ENCODE data around the gene IL15RA. TPM values are rescaled to one million over a fixed set of nuclear protein-coding genes. Genes with fewer than 3 reads are reported as not detected.

IL15RA gene
- total and polyA plus RNA-seq, 4 donors = 6.6 to 10.7 (median 9.4) TPM

DNA sequence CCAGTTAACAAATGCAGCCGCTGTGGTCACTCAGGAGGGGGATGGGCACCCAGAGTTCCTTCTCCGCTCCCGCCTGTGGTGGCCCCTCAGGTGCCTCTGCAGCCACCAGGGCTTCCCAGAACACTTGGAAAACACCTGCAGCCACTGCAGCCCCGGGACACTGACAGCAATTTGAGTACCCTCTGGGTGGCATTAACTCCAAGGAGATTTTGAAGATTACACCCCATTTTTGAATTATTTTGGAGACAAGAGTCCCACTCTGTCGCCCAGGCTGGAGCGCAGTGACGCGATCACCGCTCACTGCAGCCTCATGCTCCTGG lies 32.2 kb downstream of the IL15RA start:
- Histone ChIP-seq H3K27me3 (ENCODE audit: control insufficient read depth in 4 of 4, insufficient read depth in 4 of 4, low read length in 3 of 4) (no peaks in the 10 kb centered on the region), H3K9me3 (ENCODE audit: control insufficient read depth in 4 of 4, low read length in 3 of 4) (no peaks in the 10 kb centered on the region), H3K4me1 (ENCODE audit: control insufficient read depth in 4 of 4, insufficient read depth in 4 of 4, low read length in 3 of 4) (peaks cover 0 to 14% (median 8%) of the 10 kb centered on the region in 4 donors), H3K36me3 (ENCODE audit: control insufficient read depth in 4 of 4, insufficient read depth in 3 of 4, low read depth in 1 of 4, low read length in 3 of 4) (no peaks in the 10 kb centered on the region), H3K4me3 (ENCODE audit: low read depth in 1 of 3, low read length in 3 of 3) (peak overlapping the region in 1 of 3 donors; percentile 12), H3K27ac (ENCODE audit: low read depth in 1 of 2, low read length in 2 of 2) (peak overlapping the region; percentile 80 to 83), H3K9ac (ENCODE audit: low read depth in 1 of 2, low read length in 2 of 2) (peak overlapping the region; percentile 21 to 39)
- TF ChIP-seq RAD21 (IDR thresholded peaks at IDR 0.05) = no peak
- 72% methylated on average over 9 of the region's 9 CpGs for WGBS
- DNase-seq (ENCODE audit: low spot score) = no peak

GRCh38 chr10:5944389-5945189 lies 32.8 kb downstream of the IL15RA start:
- 62% methylated on average over 7 of the region's 7 CpGs for WGBS
- DNase-seq (ENCODE audit: low spot score) = no peak
- TF ChIP-seq NR2F2 (IDR thresholded peaks at IDR 0.05) = peak; percentile 24
- TF ChIP-seq FOXA1 (IDR thresholded peaks at IDR 0.05) = no peak
- peak; percentile 70 to 71 for TF ChIP-seq JUND (IDR thresholded peaks at IDR 0.05)
- peak; percentile 25 for TF ChIP-seq YY1 (IDR thresholded peaks at IDR 0.05)
- TF ChIP-seq RAD21 (IDR thresholded peaks at IDR 0.05) = no peak
- peak; percentile 18 for TF ChIP-seq SP1 (IDR thresholded peaks at IDR 0.05)
- no peaks in the 10 kb centered on the region for H3K36me3 ChIP-seq (ENCODE audit: control insufficient read depth in 4 of 4, insufficient read depth in 3 of 4, low read depth in 1 of 4, low read length in 3 of 4)
- peak overlapping the region in 1 of 2 donors; percentile 58 for H3K9ac ChIP-seq (ENCODE audit: low read depth in 1 of 2, low read length in 2 of 2)
- H3K27me3 ChIP-seq (ENCODE audit: control insufficient read depth in 4 of 4, insufficient read depth in 4 of 4, low read length in 3 of 4) = no peaks in the 10 kb centered on the region
- peak overlapping the region; percentile 80 to 83 for H3K27ac ChIP-seq (ENCODE audit: low read depth in 1 of 2, low read length in 2 of 2)
- peak overlapping the region in 1 of 3 donors; percentile 12 for H3K4me3 ChIP-seq (ENCODE audit: low read depth in 1 of 3, low read length in 3 of 3)
- H3K4me1 ChIP-seq (ENCODE audit: control insufficient read depth in 4 of 4, insufficient read depth in 4 of 4, low read length in 3 of 4) = peaks cover 0 to 9% (median 4%) of the 10 kb centered on the region in 4 donors
- no peaks in the 10 kb centered on the region for H3K9me3 ChIP-seq (ENCODE audit: control insufficient read depth in 4 of 4, low read length in 3 of 4)

- Histone ChIP-seq H3K27ac (ENCODE audit: low read depth in 1 of 2, low read length in 2 of 2) (peak overlapping the region; percentile 57 to 65), H3K4me3 (ENCODE audit: low read depth in 1 of 3, low read length in 3 of 3) (no peak overlapping the region), H3K27me3 (ENCODE audit: control insufficient read depth in 4 of 4, insufficient read depth in 4 of 4, low read length in 3 of 4) (no peaks in the 10 kb centered on the region), H3K36me3 (ENCODE audit: control insufficient read depth in 4 of 4, insufficient read depth in 3 of 4, low read depth in 1 of 4, low read length in 3 of 4) (no peaks in the 10 kb centered on the region), H3K9ac (ENCODE audit: low read depth in 1 of 2, low read length in 2 of 2) (no peak overlapping the region), H3K9me3 (ENCODE audit: control insufficient read depth in 4 of 4, low read length in 3 of 4) (no peaks in the 10 kb centered on the region), H3K4me1 (ENCODE audit: control insufficient read depth in 4 of 4, insufficient read depth in 4 of 4, low read length in 3 of 4) (peaks cover 0 to 4% (median 0%) of the 10 kb centered on the region in 4 donors)
- 68% methylated on average over 15 of the region's 15 CpGs for WGBS
- DNase-seq (ENCODE audit: low spot score) = no peak
- TF ChIP-seq RXRA (IDR thresholded peaks at IDR 0.05) (no peak), NR2F2 (IDR thresholded peaks at IDR 0.05) (no peak), MAX (IDR thresholded peaks at IDR 0.05) (no peak), FOXA2 (IDR thresholded peaks at IDR 0.05) (no peak), EGR1 (IDR thresholded peaks at IDR 0.05; ENCODE audit: low read depth in 2 of 2) (no peak), HNF4A (conservative IDR thresholded peaks at IDR 0.05) (no peak), HNF4G (IDR thresholded peaks at IDR 0.05) (no peak), ATF3 (IDR thresholded peaks at IDR 0.05) (no peak), FOXA1 (IDR thresholded peaks at IDR 0.05) (no peak), GABPA (IDR thresholded peaks at IDR 0.05 in 1 of 2, conservative IDR thresholded peaks at IDR 0.05 in 1 of 2) (no peak), SP1 (IDR thresholded peaks at IDR 0.05) (no peak), JUND (IDR thresholded peaks at IDR 0.05) (no peak), RAD21 (IDR thresholded peaks at IDR 0.05) (no peak)
- TF ChIP-seq, protein P1, sequence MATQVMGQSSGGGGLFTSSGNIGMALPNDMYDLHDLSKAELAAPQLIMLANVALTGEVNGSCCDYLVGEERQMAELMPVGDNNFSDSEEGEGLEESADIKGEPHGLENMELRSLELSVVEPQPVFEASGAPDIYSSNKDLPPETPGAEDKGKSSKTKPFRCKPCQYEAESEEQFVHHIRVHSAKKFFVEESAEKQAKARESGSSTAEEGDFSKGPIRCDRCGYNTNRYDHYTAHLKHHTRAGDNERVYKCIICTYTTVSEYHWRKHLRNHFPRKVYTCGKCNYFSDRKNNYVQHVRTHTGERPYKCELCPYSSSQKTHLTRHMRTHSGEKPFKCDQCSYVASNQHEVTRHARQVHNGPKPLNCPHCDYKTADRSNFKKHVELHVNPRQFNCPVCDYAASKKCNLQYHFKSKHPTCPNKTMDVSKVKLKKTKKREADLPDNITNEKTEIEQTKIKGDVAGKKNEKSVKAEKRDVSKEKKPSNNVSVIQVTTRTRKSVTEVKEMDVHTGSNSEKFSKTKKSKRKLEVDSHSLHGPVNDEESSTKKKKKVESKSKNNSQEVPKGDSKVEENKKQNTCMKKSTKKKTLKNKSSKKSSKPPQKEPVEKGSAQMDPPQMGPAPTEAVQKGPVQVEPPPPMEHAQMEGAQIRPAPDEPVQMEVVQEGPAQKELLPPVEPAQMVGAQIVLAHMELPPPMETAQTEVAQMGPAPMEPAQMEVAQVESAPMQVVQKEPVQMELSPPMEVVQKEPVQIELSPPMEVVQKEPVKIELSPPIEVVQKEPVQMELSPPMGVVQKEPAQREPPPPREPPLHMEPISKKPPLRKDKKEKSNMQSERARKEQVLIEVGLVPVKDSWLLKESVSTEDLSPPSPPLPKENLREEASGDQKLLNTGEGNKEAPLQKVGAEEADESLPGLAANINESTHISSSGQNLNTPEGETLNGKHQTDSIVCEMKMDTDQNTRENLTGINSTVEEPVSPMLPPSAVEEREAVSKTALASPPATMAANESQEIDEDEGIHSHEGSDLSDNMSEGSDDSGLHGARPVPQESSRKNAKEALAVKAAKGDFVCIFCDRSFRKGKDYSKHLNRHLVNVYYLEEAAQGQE (IDR thresholded peaks at IDR 0.05) = no peak
- TF ChIP-seq, protein P2, sequence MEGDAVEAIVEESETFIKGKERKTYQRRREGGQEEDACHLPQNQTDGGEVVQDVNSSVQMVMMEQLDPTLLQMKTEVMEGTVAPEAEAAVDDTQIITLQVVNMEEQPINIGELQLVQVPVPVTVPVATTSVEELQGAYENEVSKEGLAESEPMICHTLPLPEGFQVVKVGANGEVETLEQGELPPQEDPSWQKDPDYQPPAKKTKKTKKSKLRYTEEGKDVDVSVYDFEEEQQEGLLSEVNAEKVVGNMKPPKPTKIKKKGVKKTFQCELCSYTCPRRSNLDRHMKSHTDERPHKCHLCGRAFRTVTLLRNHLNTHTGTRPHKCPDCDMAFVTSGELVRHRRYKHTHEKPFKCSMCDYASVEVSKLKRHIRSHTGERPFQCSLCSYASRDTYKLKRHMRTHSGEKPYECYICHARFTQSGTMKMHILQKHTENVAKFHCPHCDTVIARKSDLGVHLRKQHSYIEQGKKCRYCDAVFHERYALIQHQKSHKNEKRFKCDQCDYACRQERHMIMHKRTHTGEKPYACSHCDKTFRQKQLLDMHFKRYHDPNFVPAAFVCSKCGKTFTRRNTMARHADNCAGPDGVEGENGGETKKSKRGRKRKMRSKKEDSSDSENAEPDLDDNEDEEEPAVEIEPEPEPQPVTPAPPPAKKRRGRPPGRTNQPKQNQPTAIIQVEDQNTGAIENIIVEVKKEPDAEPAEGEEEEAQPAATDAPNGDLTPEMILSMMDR (IDR thresholded peaks at IDR 0.05; ENCODE audit: low read depth, low read length, missing input control) = no peak
Measured at GRCh38 chr10:5943536-5943935, 33.8 kb downstream of the IL15RA start.
